NOMO-1 treated with DMSO at 0.1 percent for 48 hours (cell line): ENCODE results near the gene MAPK8IP1.

Experiments used
- DNase-seq: peaks from one replicate; lab custom pipeline; 2025; ENCODE audit not compliant: unreplicated experiment; lab: John Stamatoyannopoulos, UW

The MAPK8IP1 gene

GRCh38 chr11:45936511-45937054 is 51.1 kb downstream of the MAPK8IP1 start:
- DNase-seq, result no peak

- no peak for DNase-seq
Measured at GRCh38 chr11:45937916-45938315, 52.5 kb downstream of the MAPK8IP1 start.

- no peak for DNase-seq
Measured at GRCh38 chr11:45939836-45940235, 54.4 kb downstream of the MAPK8IP1 start.

GRCh38 chr11:45941285-45941684 is 55.8 kb downstream of the MAPK8IP1 start:
- no peak for DNase-seq

- no peak for DNase-seq
Measured at GRCh38 chr11:45942381-45942780, 56.9 kb downstream of the MAPK8IP1 start.

- DNase-seq, result no peak
Measured at GRCh38 chr11:45945397-45945999, 60.0 kb downstream of the MAPK8IP1 start.

- no peak for DNase-seq
Measured at GRCh38 chr11:45947885-45948284, 62.4 kb downstream of the MAPK8IP1 start.

GRCh38 chr11:45948356-45948755 is 62.9 kb downstream of the MAPK8IP1 start:
- DNase-seq, result no peak

- no peak for DNase-seq
Measured at GRCh38 chr11:45949992-45950407, 64.5 kb downstream of the MAPK8IP1 start.
